22Rv1 (cell line): ENCODE measurements around the gene SH3TC2.

Experiments
- H3K27ac ChIP-seq: fragments of 450-650 bp; 2 replicates; pipeline ENCODE4 v1.5.1; 2017
- ZFX ChIP-seq: fragments of 450-650 bp; IDR thresholded peaks from 2 replicates; pipeline ENCODE4 v1.6.1; 2017; ENCODE audit warnings: antibody characterized with exemption, borderline replicate concordance
- TF ChIP-seq, protein P1 (sequence below): fragments of 450-650 bp; IDR thresholded peaks from 2 replicates; pipeline ENCODE4 v1.5.1; 2017; ENCODE audit warnings: mild to moderate bottlenecking

The SH3TC2 gene

DNA sequence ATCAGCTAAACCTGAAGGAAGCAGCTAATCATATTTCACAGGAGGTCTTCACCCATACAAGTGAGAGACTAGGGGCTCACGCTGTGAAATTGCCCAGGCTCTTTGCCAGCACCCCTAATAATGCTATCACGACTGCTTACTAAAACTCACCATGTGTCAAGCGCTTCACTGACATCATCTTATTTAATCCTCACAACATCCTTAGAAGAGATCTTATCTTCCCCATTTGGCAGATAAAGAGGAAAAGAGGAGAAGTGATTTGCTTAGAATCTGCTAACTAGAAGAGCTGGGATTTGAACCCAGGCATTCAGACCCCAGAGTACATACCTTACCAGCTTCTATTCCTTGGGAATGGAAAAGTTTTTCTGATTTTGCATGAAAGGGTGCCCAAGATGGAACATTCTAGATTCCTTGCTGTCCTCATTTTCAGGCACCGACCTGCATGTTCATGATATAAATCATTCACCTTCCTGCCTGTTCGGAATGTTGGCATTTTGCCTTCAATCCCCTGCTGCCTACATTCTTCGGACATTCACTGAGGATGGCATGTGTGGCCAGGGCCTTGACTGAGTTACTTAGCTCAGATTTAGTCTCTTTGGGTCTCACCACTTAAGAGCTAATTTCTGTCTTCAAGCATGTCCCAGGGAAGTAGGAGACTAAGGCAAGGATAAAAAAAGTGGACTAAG, 88.1 kb downstream of the SH3TC2 start:
- TF ChIP-seq, protein P1, sequence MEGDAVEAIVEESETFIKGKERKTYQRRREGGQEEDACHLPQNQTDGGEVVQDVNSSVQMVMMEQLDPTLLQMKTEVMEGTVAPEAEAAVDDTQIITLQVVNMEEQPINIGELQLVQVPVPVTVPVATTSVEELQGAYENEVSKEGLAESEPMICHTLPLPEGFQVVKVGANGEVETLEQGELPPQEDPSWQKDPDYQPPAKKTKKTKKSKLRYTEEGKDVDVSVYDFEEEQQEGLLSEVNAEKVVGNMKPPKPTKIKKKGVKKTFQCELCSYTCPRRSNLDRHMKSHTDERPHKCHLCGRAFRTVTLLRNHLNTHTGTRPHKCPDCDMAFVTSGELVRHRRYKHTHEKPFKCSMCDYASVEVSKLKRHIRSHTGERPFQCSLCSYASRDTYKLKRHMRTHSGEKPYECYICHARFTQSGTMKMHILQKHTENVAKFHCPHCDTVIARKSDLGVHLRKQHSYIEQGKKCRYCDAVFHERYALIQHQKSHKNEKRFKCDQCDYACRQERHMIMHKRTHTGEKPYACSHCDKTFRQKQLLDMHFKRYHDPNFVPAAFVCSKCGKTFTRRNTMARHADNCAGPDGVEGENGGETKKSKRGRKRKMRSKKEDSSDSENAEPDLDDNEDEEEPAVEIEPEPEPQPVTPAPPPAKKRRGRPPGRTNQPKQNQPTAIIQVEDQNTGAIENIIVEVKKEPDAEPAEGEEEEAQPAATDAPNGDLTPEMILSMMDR: no peak
- no peak for TF ChIP-seq ZFX
- no peak overlapping the region for H3K27ac ChIP-seq

DNA sequence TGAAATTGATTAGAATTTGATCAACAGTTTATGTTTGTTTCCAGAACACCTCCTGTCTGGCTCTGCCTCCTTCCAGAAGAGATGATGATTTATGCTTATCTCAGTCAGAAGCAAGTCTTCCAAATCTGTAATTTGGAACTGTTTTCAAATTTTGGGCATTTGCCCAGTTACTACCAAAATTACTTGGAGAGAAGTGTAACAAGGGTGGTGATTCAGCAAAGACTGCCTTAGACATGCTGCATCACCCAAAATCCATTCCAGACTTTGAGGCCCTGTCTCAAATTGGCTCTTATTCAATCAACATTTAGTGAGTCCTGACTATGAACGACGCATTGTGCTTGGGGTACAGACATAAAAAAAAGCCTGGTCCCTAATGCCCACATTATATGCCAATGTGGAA, 89.4 kb downstream of the SH3TC2 start:
- TF ChIP-seq ZFX: no peak
- TF ChIP-seq, protein P1: no peak
- H3K27ac ChIP-seq: peak overlapping the region; percentile 52; the same call in 1 of the 2 replicates

DNA sequence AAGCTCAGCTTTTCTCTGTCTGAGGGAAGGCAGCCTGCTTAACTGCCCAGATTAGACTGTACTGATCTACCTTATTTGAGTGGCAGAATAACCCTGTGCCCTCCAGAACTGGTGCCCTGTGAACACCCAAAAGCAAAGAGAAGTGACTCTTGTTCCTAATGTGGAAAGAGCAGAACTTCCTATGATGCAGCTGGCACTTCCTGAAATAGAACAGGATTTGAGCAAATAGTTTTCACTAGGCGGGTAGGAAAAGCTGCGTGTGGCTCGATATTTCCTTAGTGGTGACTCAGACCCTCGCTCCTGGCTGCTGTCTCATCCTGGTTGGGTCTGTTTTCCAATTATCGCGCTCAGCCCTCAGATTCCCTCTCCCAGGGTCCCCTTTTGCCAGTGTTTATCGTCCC, 89.9 kb downstream of the SH3TC2 start:
- H3K27ac ChIP-seq: peak overlapping the region; percentile 52
- no peak for TF ChIP-seq ZFX
- TF ChIP-seq, protein P1: no peak

DNA sequence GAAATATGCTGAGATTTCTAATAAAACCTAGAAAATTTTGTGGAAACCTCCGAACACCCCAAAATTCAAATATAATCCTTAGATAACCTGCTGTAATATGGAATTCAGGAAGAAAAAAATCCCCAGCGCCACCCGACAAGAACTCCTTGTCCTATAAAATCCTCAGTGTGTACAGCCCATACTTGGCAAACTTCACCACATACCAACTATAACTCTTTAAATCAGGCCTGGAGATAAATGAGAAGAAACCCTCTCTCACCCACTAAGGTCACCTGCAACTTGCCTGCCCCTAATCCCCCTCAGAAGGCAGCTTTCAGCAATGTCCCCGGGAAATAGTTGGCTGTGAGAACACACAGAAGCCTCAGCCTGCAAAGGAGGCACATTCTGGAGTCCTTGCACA, 90.5 kb downstream of the SH3TC2 start:
- peak overlapping the region; percentile 52 for H3K27ac ChIP-seq
- TF ChIP-seq, protein P1: no peak
- no peak for TF ChIP-seq ZFX

DNA sequence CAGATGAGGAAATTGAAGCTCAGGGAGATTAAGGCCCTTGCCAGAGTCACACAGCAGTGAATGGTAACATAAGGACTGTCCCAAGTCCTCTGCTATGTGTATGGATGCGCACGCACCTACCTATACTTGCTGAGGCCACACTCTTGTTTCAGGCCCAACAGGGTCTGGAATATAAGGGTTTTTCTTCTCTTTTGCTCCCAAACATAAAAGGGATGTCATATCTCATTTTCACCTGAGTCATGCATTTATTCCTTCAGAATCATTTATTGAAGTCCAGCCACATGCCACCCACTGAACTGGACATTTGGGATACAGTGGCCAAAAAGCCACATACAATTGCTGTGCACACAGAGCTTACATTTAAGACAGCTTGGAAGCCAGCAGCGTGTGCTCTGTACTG, 92.0 kb downstream of the SH3TC2 start:
- TF ChIP-seq, protein P1: no peak
- no peak for TF ChIP-seq ZFX
- H3K27ac ChIP-seq: peak overlapping the region; percentile 86

DNA sequence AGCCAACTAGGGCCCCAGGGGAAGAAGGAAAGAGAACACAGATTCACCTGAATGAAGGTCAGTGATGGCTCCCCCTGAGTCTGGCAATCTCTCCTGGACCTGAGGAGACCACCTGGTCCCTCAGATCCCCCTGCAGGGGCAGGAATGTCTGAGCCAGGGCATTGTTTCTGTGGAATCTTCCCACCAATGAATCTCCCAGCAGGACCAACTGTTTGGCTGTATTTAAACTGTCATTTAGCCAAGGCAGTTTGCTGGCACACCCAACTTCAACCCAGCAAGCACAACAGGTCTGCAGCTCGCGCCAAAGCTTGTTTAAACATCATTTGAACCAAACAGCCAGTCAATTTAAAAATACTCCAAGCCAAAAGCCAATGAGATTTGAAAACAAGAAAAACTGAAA, 92.6 kb downstream of the SH3TC2 start:
- peak overlapping the region; percentile 86 for H3K27ac ChIP-seq
- no peak for TF ChIP-seq ZFX
- TF ChIP-seq, protein P1: no peak

DNA sequence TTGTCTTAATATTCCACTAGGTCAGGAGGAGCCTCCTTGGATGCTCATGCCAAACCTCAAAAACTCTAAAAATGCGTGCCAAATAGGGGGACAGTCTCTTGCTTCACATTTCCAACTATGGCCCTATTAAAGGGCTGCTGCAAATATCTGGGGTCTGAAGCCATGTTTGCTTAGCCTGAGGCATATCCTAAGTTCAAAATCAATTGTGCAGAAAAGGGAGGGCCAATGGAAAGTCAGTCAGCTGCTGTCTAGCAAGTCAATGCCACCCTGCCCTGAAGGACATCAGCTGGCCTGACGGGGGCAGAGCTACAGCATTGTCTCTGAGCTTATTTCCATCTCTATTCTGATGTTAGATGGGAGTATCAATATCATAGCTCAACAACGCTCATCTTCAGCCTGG, 93.6 kb downstream of the SH3TC2 start:
- TF ChIP-seq ZFX: no peak
- TF ChIP-seq, protein P1: peak; percentile 19; the same call in 1 of the 2 replicates
- H3K27ac ChIP-seq: peak overlapping the region; percentile 86
